ENCODE results near the gene ASB10.

The ASB10 gene

GRCh38 chr7:151150388-151150787 is 36.7 kb downstream of the ASB10 start:
- Histone ChIP-seq H3K9ac (ENCODE audit: low read length) (no peak overlapping the region), H3K4me3 (ENCODE audit: low read length) (no peak overlapping the region), H3K27me3 (replicated peaks; ENCODE audit: control insufficient read depth, insufficient read depth, low read length) (peaks cover 51% of the 10 kb centered on the region), H3K36me3 (ENCODE audit: control insufficient read depth, insufficient read depth, low read length, severe bottlenecking) (no peaks in the 10 kb centered on the region), H3K9me3 (ENCODE audit: control insufficient read depth, low read length) (no peaks in the 10 kb centered on the region), H3K4me1 (ENCODE audit: control insufficient read depth, insufficient read depth, low read length) (no peaks in the 10 kb centered on the region)
- DNase-seq (ENCODE audit: low read depth): no peak

GRCh38 chr7:151148319-151149259 is 38.5 kb downstream of the ASB10 start:
- Histone ChIP-seq H3K9ac (ENCODE audit: low read length) (no peak overlapping the region), H3K4me1 (ENCODE audit: control insufficient read depth, insufficient read depth, low read length) (no peaks in the 10 kb centered on the region), H3K4me3 (ENCODE audit: low read length) (no peak overlapping the region), H3K27me3 (replicated peaks; ENCODE audit: control insufficient read depth, insufficient read depth, low read length) (peaks cover 45% of the 10 kb centered on the region), H3K36me3 (ENCODE audit: control insufficient read depth, insufficient read depth, low read length, severe bottlenecking) (peaks cover 8% of the 10 kb centered on the region), H3K9me3 (ENCODE audit: control insufficient read depth, low read length) (no peaks in the 10 kb centered on the region)
- no peak for DNase-seq (ENCODE audit: low read depth)

GRCh38 chr7:151146761-151147160 is 40.3 kb downstream of the ASB10 start:
- H3K4me1 ChIP-seq (ENCODE audit: control insufficient read depth, insufficient read depth, low read length): no peaks in the 10 kb centered on the region
- H3K9ac ChIP-seq (ENCODE audit: low read length): no peak overlapping the region
- H3K36me3 ChIP-seq (ENCODE audit: control insufficient read depth, insufficient read depth, low read length, severe bottlenecking): peaks cover 26% of the 10 kb centered on the region
- H3K27me3 ChIP-seq (replicated peaks; ENCODE audit: control insufficient read depth, insufficient read depth, low read length): peaks cover 33% of the 10 kb centered on the region
- no peaks in the 10 kb centered on the region for H3K9me3 ChIP-seq (ENCODE audit: control insufficient read depth, low read length)
- no peak for DNase-seq (ENCODE audit: low read depth)
- H3K4me3 ChIP-seq (ENCODE audit: low read length): no peak overlapping the region

GRCh38 chr7:151144387-151144786 is 42.7 kb downstream of the ASB10 start:
- Histone ChIP-seq H3K4me1 (ENCODE audit: control insufficient read depth, insufficient read depth, low read length) (no peaks in the 10 kb centered on the region), H3K9me3 (ENCODE audit: control insufficient read depth, low read length) (no peaks in the 10 kb centered on the region), H3K9ac (ENCODE audit: low read length) (no peak overlapping the region), H3K4me3 (ENCODE audit: low read length) (no peak overlapping the region), H3K36me3 (ENCODE audit: control insufficient read depth, insufficient read depth, low read length, severe bottlenecking) (peaks cover 46% of the 10 kb centered on the region), H3K27me3 (replicated peaks; ENCODE audit: control insufficient read depth, insufficient read depth, low read length) (peaks cover 10% of the 10 kb centered on the region)
- DNase-seq (ENCODE audit: low read depth): no peak

GRCh38 chr7:151143261-151144015 is 43.6 kb downstream of the ASB10 start:
- no peak for DNase-seq (ENCODE audit: low read depth)
- H3K36me3 ChIP-seq (ENCODE audit: control insufficient read depth, insufficient read depth, low read length, severe bottlenecking): peaks cover 53% of the 10 kb centered on the region
- H3K4me3 ChIP-seq (ENCODE audit: low read length): no peak overlapping the region
- no peak overlapping the region for H3K9ac ChIP-seq (ENCODE audit: low read length)
- peaks cover 1% of the 10 kb centered on the region for H3K27me3 ChIP-seq (replicated peaks; ENCODE audit: control insufficient read depth, insufficient read depth, low read length)
- no peaks in the 10 kb centered on the region for H3K9me3 ChIP-seq (ENCODE audit: control insufficient read depth, low read length)
- no peaks in the 10 kb centered on the region for H3K4me1 ChIP-seq (ENCODE audit: control insufficient read depth, insufficient read depth, low read length)

- Histone ChIP-seq H3K27me3 (replicated peaks; ENCODE audit: control insufficient read depth, insufficient read depth, low read length) (no peaks in the 10 kb centered on the region), H3K9ac (ENCODE audit: low read length) (no peak overlapping the region), H3K4me1 (ENCODE audit: control insufficient read depth, insufficient read depth, low read length) (no peaks in the 10 kb centered on the region), H3K36me3 (ENCODE audit: control insufficient read depth, insufficient read depth, low read length, severe bottlenecking) (peaks cover 53% of the 10 kb centered on the region), H3K4me3 (ENCODE audit: low read length) (no peak overlapping the region), H3K9me3 (ENCODE audit: control insufficient read depth, low read length) (no peaks in the 10 kb centered on the region)
- DNase-seq (ENCODE audit: low read depth): no peak
These were observed 44.4 kb downstream of the ASB10 start for GRCh38 chr7:151142686-151143040.

- H3K4me3 ChIP-seq (ENCODE audit: low read length): no peak overlapping the region
- no peaks in the 10 kb centered on the region for H3K27me3 ChIP-seq (replicated peaks; ENCODE audit: control insufficient read depth, insufficient read depth, low read length)
- H3K9me3 ChIP-seq (ENCODE audit: control insufficient read depth, low read length): no peaks in the 10 kb centered on the region
- H3K4me1 ChIP-seq (ENCODE audit: control insufficient read depth, insufficient read depth, low read length): no peaks in the 10 kb centered on the region
- H3K9ac ChIP-seq (ENCODE audit: low read length): no peak overlapping the region
- peaks cover 56% of the 10 kb centered on the region for H3K36me3 ChIP-seq (ENCODE audit: control insufficient read depth, insufficient read depth, low read length, severe bottlenecking)
- no peak for DNase-seq (ENCODE audit: low read depth)
These were observed 45.0 kb downstream of the ASB10 start for GRCh38 chr7:151141855-151142685.

GRCh38 chr7:151141311-151141854 is 45.7 kb downstream of the ASB10 start:
- H3K27me3 ChIP-seq (replicated peaks; ENCODE audit: control insufficient read depth, insufficient read depth, low read length): no peaks in the 10 kb centered on the region
- no peak overlapping the region for H3K4me3 ChIP-seq (ENCODE audit: low read length)
- H3K9me3 ChIP-seq (ENCODE audit: control insufficient read depth, low read length): no peaks in the 10 kb centered on the region
- no peaks in the 10 kb centered on the region for H3K4me1 ChIP-seq (ENCODE audit: control insufficient read depth, insufficient read depth, low read length)
- no peak for DNase-seq (ENCODE audit: low read depth)
- H3K9ac ChIP-seq (ENCODE audit: low read length): no peak overlapping the region
- H3K36me3 ChIP-seq (ENCODE audit: control insufficient read depth, insufficient read depth, low read length, severe bottlenecking): peaks cover 63% of the 10 kb centered on the region

GRCh38 chr7:151140826-151141225 is 46.2 kb downstream of the ASB10 start:
- Histone ChIP-seq H3K4me3 (ENCODE audit: low read length) (no peak overlapping the region), H3K36me3 (ENCODE audit: control insufficient read depth, insufficient read depth, low read length, severe bottlenecking) (peaks cover 69% of the 10 kb centered on the region), H3K9me3 (ENCODE audit: control insufficient read depth, low read length) (no peaks in the 10 kb centered on the region), H3K27me3 (replicated peaks; ENCODE audit: control insufficient read depth, insufficient read depth, low read length) (no peaks in the 10 kb centered on the region), H3K9ac (ENCODE audit: low read length) (no peak overlapping the region), H3K4me1 (ENCODE audit: control insufficient read depth, insufficient read depth, low read length) (no peaks in the 10 kb centered on the region)
- no peak for DNase-seq (ENCODE audit: low read depth)

- Histone ChIP-seq H3K36me3 (ENCODE audit: control insufficient read depth, insufficient read depth, low read length, severe bottlenecking) (peaks cover 79% of the 10 kb centered on the region), H3K9ac (ENCODE audit: low read length) (no peak overlapping the region), H3K4me3 (ENCODE audit: low read length) (no peak overlapping the region), H3K4me1 (ENCODE audit: control insufficient read depth, insufficient read depth, low read length) (no peaks in the 10 kb centered on the region), H3K27me3 (replicated peaks; ENCODE audit: control insufficient read depth, insufficient read depth, low read length) (no peaks in the 10 kb centered on the region), H3K9me3 (ENCODE audit: control insufficient read depth, low read length) (no peaks in the 10 kb centered on the region)
- DNase-seq (ENCODE audit: low read depth): no peak
These were observed 47.3 kb downstream of the ASB10 start for GRCh38 chr7:151139791-151140190.

Data from adipocyte (in vitro differentiated cells).